GM12875 (cell line): ENCODE measurements around the gene MAPRE3.

Source experiments
- H3K4me3 ChIP-seq: one replicate; pipeline ENCODE4 v1.5.1; 2011; ENCODE audit warnings: low read depth, low read length, control low read depth
- TF ChIP-seq, protein P1 (sequence below): IDR thresholded peaks from 2 replicates; pipeline ENCODE4 v1.5.1; 2011; ENCODE audit warnings: low read depth, mild to moderate bottlenecking, control low read depth, inconsistent platforms, low read length, moderate library complexity, borderline replicate concordance; ENCODE audit not compliant: insufficient read depth

Gene MAPRE3

DNA sequence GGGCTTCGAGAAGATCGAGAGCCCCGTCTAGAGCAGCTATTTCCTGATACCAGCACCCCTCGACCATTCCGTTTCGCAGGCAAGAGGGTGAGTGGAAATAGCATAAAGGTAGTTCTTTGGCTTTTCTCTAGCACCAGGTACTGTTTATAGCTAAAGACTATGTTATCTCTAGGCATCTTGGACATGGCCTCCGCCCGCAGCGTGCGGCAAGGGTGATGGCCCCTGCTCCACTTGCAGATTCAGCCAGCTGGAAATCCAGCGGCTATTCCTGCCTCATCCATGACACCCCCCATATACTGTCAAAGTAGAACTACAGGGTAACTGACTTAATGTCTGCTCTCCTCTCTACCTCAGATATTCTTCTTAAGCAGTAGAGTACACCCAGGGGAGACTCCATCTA lies 84.3 kb downstream of the MAPRE3 start:
- H3K4me3 ChIP-seq, result no peak overlapping the region
- TF ChIP-seq, protein P1, sequence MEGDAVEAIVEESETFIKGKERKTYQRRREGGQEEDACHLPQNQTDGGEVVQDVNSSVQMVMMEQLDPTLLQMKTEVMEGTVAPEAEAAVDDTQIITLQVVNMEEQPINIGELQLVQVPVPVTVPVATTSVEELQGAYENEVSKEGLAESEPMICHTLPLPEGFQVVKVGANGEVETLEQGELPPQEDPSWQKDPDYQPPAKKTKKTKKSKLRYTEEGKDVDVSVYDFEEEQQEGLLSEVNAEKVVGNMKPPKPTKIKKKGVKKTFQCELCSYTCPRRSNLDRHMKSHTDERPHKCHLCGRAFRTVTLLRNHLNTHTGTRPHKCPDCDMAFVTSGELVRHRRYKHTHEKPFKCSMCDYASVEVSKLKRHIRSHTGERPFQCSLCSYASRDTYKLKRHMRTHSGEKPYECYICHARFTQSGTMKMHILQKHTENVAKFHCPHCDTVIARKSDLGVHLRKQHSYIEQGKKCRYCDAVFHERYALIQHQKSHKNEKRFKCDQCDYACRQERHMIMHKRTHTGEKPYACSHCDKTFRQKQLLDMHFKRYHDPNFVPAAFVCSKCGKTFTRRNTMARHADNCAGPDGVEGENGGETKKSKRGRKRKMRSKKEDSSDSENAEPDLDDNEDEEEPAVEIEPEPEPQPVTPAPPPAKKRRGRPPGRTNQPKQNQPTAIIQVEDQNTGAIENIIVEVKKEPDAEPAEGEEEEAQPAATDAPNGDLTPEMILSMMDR, result no peak

DNA sequence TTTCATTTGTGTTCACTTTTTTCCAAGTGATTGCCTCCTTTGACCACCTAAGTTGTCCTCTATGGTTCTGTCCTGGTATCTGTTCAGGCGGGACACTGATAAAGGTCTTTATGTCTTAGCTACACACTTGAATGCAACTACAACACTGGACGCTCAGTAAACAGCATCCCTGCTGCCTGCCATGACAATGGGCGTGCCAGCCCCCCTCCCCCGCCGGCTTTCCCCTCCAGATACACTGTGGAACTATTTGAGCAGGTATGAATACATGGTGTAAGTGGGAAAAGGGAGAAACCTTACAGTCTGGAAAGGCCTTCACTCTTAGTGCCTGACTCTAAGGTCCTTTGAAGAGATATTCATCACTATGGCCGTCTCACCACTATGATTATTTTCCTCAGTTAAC lies 86.7 kb downstream of the MAPRE3 start:
- TF ChIP-seq, protein P1, result no peak
- H3K4me3 ChIP-seq, result no peak overlapping the region

DNA sequence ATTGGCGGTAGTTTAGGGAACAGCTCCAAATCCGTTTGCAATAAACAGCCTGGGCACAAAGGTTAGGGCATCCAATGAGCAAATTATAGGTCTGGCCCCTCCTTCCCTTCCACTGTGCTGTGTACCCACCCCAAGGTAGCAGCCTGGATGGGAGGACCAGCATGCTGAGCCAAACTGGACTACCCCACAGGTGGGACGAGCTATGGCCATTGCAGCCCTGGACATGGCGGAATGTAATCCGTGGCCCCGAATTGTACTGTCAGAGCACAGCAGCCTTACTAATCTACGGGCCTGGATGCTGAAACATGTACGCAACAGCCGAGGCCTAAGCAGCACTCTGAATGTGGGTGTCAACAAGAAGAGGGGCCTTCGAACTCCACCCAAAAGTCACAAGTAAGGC lies 87.8 kb downstream of the MAPRE3 start:
- no peak overlapping the region for H3K4me3 ChIP-seq
- TF ChIP-seq, protein P1, result no peak

DNA sequence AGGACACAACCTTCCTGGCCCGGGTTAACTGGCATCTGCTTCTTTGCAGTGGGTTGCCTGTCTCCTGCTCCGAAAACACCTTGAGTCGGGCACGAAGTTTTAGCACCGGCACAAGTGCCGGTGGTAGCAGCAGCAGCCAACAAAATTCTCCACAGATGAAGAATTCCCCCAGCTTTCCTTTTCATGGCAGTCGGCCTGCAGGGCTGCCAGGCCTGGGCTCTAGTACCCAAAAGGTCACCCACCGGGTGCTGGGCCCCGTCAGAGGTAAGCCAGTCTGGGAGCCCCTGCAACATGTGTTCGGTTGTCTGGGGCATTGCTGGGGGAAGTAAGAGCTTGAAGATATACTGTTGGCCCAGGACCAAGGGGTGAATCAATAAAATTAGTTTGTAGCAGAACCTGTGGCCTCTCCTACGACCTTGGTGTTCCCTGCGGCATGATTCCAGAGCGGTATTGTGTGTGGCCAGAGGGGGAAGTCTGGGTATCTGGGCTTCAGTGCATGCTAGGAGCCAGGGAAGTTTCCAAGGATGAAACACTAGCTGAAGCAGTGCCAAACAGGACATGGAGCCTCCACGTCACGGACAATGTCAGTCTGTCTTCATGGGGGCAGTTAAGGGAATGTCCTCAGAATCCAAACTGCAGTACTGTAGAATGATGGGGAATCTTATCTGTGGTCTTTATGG lies 88.8 kb downstream of the MAPRE3 start:
- H3K4me3 ChIP-seq, result no peak overlapping the region
- TF ChIP-seq, protein P1, result no peak

DNA sequence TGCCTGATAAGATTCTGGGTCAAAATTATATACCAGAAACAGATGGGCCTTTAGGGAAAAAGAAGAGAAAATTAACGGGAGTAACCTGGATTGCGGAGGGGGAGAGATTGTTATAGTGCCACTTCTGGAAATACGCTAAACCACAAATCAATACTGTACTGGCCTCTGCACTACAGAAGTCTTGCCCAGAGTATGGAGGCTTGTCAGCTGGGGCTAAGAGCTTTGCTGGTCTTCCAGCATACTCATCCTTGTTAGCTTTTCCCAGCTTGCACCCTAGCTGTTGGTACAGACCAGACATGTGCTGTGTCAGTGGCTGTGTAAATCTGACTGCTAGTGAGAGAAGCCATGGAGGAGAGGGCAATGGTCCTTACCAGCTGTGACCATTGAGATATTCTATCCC lies 89.9 kb downstream of the MAPRE3 start:
- no peak overlapping the region for H3K4me3 ChIP-seq

DNA sequence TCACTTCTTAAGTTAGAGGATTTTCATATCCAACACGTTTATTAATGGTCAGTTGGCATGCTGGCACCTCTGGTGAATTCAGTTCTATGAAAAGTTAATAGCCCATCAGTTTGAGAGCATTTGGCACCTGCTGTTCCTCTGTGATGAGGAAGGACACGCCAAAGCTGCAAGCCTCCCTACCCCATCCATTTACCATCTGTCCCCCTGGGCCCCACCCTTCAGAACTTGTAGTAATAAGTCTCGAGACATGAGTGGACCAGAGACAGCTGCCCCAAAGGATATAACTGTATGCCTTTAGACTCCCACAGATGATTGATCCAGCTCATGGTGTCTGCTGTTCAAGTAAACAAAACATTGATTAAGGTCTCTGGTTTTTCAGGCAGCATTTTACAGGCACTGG lies 94.7 kb downstream of the MAPRE3 start:
- TF ChIP-seq, protein P1, result no peak
- no peak overlapping the region for H3K4me3 ChIP-seq

More for the DNA sequence above, 89.9 kb downstream of the MAPRE3 start:
- TF ChIP-seq, protein P1, result no peak

DNA sequence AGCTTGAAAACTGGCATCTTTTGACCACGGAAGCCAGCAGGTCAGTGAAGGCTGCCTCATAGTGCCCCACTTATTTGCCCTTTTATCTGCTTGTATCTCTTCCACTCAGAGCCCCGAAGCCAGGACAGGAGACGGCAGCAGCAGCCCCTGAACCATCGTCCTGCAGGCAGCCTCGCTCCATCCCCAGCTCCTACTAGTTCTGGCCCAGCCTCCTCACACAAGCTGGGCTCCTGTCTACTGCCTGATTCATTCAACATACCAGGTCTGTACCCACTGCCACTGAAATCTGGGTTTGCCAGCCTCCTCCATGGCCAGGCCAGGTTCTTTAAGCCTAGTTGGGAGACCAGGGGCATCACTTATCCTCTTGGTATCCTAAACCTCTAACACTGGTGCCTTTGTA lies 96.9 kb downstream of the MAPRE3 start:
- TF ChIP-seq, protein P1, result no peak
- no peak overlapping the region for H3K4me3 ChIP-seq
